ENCODE results near the gene RAD51B. TPM values are rescaled to one million over a fixed set of nuclear protein-coding genes. Genes with fewer than 3 reads are reported as not detected.

Gene RAD51B
- total and polyA plus RNA-seq, 4 experiments from 2014 or later, result 22.0 to 35.7 (median 31.4) TPM

- intact Hi-C loops (cut with micrococcal nuclease), result loop anchor here (1.0 to 10.0 kb wide), 9 partner anchors 27 to 401 kb away; partner anchors contain the start of gene ZFP36L1
- peaks cover 0 to 2% of the 10 kb centered on the region in 2 donors for H3K36me3 Mint-ChIP-seq
Observed at GRCh38 chr14:68685419-68686204, 866.0 kb downstream of the RAD51B start.

GRCh38 chr14:68686205-68686465 lies 866.6 kb downstream of the RAD51B start:
- peak overlapping the region; percentile 93 to 98 (median 97) for H3K27ac Mint-ChIP-seq
- no peaks in the 10 kb centered on the region for H3K36me3 ChIP-seq (ENCODE audit: insufficient read depth, low read length)
- no peaks in the 10 kb centered on the region for H3K9me3 Mint-ChIP-seq
- peaks cover 47 to 61% (median 57%) of the 10 kb centered on the region in 4 donors for H3K4me1 Mint-ChIP-seq
- H3K27me3 ChIP-seq (ENCODE audit: insufficient read depth, low read length), result no peaks in the 10 kb centered on the region
- peaks cover 53% of the 10 kb centered on the region for H3K4me1 ChIP-seq (ENCODE audit: insufficient read depth, low read length)
- H3K4me3 Mint-ChIP-seq, result peak overlapping the region in 1 of 8 donors; percentile 74
- no peaks in the 10 kb centered on the region for H3K9me3 ChIP-seq (ENCODE audit: control insufficient read depth in 1 of 2, low read length in 2 of 2)
- H3K27ac ChIP-seq (ENCODE audit: low read depth, low read length), result peak overlapping the region; percentile 70
- intact Hi-C loops (cut with micrococcal nuclease), result loop anchor here (10.0 kb wide), 2 partner anchors 61 to 401 kb away; no protein-coding TSS in a partner anchor
- peaks cover 0 to 2% of the 10 kb centered on the region in 2 donors for H3K36me3 Mint-ChIP-seq
- ChIA-PET CTCF (ENCODE audit: partially characterized antibody) (interaction anchor here (0.8 to 7.0 kb wide), 8 partner anchors 22 to 277 kb away, joined by 3 to 68 read pairs (median 7); no protein-coding TSS in a partner anchor), POLR2A (ENCODE audit: partially characterized antibody) (interaction anchor here (0.7 to 9.5 kb wide), 29 partner anchors 8 to 438 kb away, joined by 3 to 581 read pairs (median 7); partner anchors contain the start of gene ZFP36L1)
- DNase-seq, result no peak
- no peaks in the 10 kb centered on the region for H3K27me3 Mint-ChIP-seq
- no peak overlapping the region for H3K4me3 ChIP-seq (ENCODE audit: low read length in 2 of 2)

More at GRCh38 chr14:68685419-68686204, 866.0 kb downstream of the RAD51B start:
- Histone ChIP-seq H3K9me3 (ENCODE audit: control insufficient read depth in 1 of 2, low read length in 2 of 2) (no peaks in the 10 kb centered on the region), H3K27me3 (ENCODE audit: insufficient read depth, low read length) (no peaks in the 10 kb centered on the region), H3K4me3 (ENCODE audit: low read length in 2 of 2) (peak overlapping the region in 1 of 2 donors; percentile 11), H3K4me1 (ENCODE audit: insufficient read depth, low read length) (peaks cover 58% of the 10 kb centered on the region), H3K36me3 (ENCODE audit: insufficient read depth, low read length) (no peaks in the 10 kb centered on the region), H3K27ac (ENCODE audit: low read depth, low read length) (peak overlapping the region; percentile 70)
- ChIA-PET POLR2A (ENCODE audit: partially characterized antibody) (interaction anchor here (0.6 to 9.5 kb wide), 41 partner anchors 9 to 475 kb away, joined by 3 to 581 read pairs (median 4); partner anchors contain the start of gene ZFP36L1), CTCF (ENCODE audit: partially characterized antibody) (interaction anchor here (0.8 to 7.0 kb wide), 11 partner anchors 21 to 402 kb away, joined by 3 to 68 read pairs (median 4); no protein-coding TSS in a partner anchor)
- H3K9me3 Mint-ChIP-seq, result no peaks in the 10 kb centered on the region
- H3K4me1 Mint-ChIP-seq, result peaks cover 48 to 66% (median 60%) of the 10 kb centered on the region in 4 donors
- DNase-seq, result peak; percentile 84 to 97 (median 89)
- peak overlapping the region; percentile 49 to 85 (median 70) for H3K4me3 Mint-ChIP-seq
- peak overlapping the region; percentile 93 to 98 (median 97) for H3K27ac Mint-ChIP-seq
- H3K27me3 Mint-ChIP-seq, result no peaks in the 10 kb centered on the region

GRCh38 chr14:68686724-68687123 lies 867.1 kb downstream of the RAD51B start:
- peaks cover 0 to 2% of the 10 kb centered on the region in 2 donors for H3K36me3 Mint-ChIP-seq
- no peak overlapping the region for H3K4me3 Mint-ChIP-seq
- Histone ChIP-seq H3K36me3 (ENCODE audit: insufficient read depth, low read length) (no peaks in the 10 kb centered on the region), H3K4me1 (ENCODE audit: insufficient read depth, low read length) (peaks cover 47% of the 10 kb centered on the region), H3K4me3 (ENCODE audit: low read length in 2 of 2) (no peak overlapping the region), H3K27me3 (ENCODE audit: insufficient read depth, low read length) (no peaks in the 10 kb centered on the region), H3K9me3 (ENCODE audit: control insufficient read depth in 1 of 2, low read length in 2 of 2) (no peaks in the 10 kb centered on the region), H3K27ac (ENCODE audit: low read depth, low read length) (no peak overlapping the region)
- H3K27me3 Mint-ChIP-seq, result no peaks in the 10 kb centered on the region
- ChIA-PET CTCF (ENCODE audit: partially characterized antibody) (interaction anchor here (2.5 to 7.0 kb wide), 3 partner anchors 85 to 102 kb away, joined by 6 to 68 read pairs (median 48); no protein-coding TSS in a partner anchor), POLR2A (ENCODE audit: partially characterized antibody) (interaction anchor here (0.6 to 9.5 kb wide), 10 partner anchors 8 to 402 kb away, joined by 3 to 581 read pairs (median 9); partner anchors contain the start of gene ZFP36L1)
- no peaks in the 10 kb centered on the region for H3K9me3 Mint-ChIP-seq
- intact Hi-C loops (cut with micrococcal nuclease), result loop anchor here (10.0 kb wide), 2 partner anchors 62 to 402 kb away; no protein-coding TSS in a partner anchor
- peaks cover 41 to 55% (median 52%) of the 10 kb centered on the region in 4 donors for H3K4me1 Mint-ChIP-seq
- DNase-seq, result no peak
- H3K27ac Mint-ChIP-seq, result peak overlapping the region; percentile 71 to 98 (median 97)

DNA sequence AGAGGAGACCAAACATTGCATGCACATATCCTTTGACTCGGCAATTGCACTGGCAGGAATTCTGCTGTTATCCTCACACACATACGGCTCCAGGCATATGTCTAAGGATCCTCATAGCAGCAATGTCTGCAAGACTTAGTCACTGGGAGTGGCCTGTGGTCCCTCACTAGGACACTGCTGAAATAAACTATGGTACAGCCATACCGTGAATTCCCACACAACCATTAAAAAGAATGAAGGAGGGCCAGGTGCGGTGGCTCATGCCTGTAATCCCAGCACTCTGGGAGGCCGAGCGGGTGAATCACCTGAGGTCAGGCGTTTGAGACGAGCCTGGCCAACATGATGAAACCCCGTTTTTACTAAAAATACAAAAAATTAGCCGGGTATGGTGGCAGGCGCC lies 868.2 kb downstream of the RAD51B start:
- peaks cover 33 to 49% (median 44%) of the 10 kb centered on the region in 4 donors for H3K4me1 Mint-ChIP-seq
- Histone ChIP-seq H3K9me3 (ENCODE audit: control insufficient read depth in 1 of 2, low read length in 2 of 2) (no peaks in the 10 kb centered on the region), H3K27me3 (ENCODE audit: insufficient read depth, low read length) (no peaks in the 10 kb centered on the region), H3K27ac (ENCODE audit: low read depth, low read length) (no peak overlapping the region), H3K36me3 (ENCODE audit: insufficient read depth, low read length) (no peaks in the 10 kb centered on the region), H3K4me3 (ENCODE audit: low read length in 2 of 2) (no peak overlapping the region), H3K4me1 (ENCODE audit: insufficient read depth, low read length) (peaks cover 37% of the 10 kb centered on the region)
- ChIA-PET POLR2A (ENCODE audit: partially characterized antibody) (interaction anchor here (0.7 to 9.5 kb wide), 4 partner anchors 11 to 127 kb away, joined by 3 to 581 read pairs (median 4); partner anchors contain the start of gene ZFP36L1), CTCF (ENCODE audit: partially characterized antibody) (interaction anchor here (5.5 to 7.0 kb wide), 2 partner anchors 93 to 101 kb away, joined by 48 to 68 read pairs; no protein-coding TSS in a partner anchor)
- H3K27me3 Mint-ChIP-seq, result no peaks in the 10 kb centered on the region
- no peak overlapping the region for H3K4me3 Mint-ChIP-seq
- intact Hi-C loops (cut with micrococcal nuclease), result loop anchor here (10.0 kb wide), 2 partner anchors 63 to 403 kb away; no protein-coding TSS in a partner anchor
- no peak for DNase-seq
- H3K27ac Mint-ChIP-seq, result peak overlapping the region in 6 of 7 donors; percentile 29 to 97 (median 52)
- H3K36me3 Mint-ChIP-seq, result peaks cover 0 to 2% of the 10 kb centered on the region in 2 donors
- H3K9me3 Mint-ChIP-seq, result no peaks in the 10 kb centered on the region

DNA sequence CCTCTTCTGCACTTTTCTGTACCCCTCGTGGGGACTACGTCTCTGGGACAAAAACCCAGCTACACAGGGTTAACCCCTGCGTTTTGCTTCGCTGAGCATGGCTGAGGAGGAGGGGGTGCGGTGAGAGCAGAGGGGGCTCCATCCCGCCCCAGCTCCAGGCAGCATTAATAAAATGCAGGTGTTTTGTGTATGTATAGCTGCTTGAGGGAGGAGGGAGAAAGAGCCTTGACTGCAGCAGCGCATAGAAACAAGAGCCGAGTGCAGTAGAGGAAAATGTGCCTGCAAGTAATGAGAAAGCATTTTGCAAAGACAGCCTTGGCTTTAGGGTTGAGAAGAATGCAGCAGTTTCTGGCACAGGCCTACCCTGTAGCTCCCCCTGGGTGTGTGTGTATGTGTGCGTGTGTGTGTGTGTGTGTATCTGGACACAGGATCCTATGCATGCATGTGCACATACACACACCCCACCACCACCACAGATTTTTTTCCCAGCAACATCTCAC lies 869.3 kb downstream of the RAD51B start:
- H3K27ac Mint-ChIP-seq, result peak overlapping the region in 2 of 7 donors; percentile 63 to 83
- Histone ChIP-seq H3K4me3 (ENCODE audit: low read length in 2 of 2) (no peak overlapping the region), H3K27me3 (ENCODE audit: insufficient read depth, low read length) (no peaks in the 10 kb centered on the region), H3K9me3 (ENCODE audit: control insufficient read depth in 1 of 2, low read length in 2 of 2) (no peaks in the 10 kb centered on the region), H3K4me1 (ENCODE audit: insufficient read depth, low read length) (peaks cover 25% of the 10 kb centered on the region), H3K27ac (ENCODE audit: low read depth, low read length) (no peak overlapping the region), H3K36me3 (ENCODE audit: insufficient read depth, low read length) (no peaks in the 10 kb centered on the region)
- no peak for DNase-seq
- intact Hi-C loops (cut with micrococcal nuclease), result loop anchor here (10.0 kb wide), 2 partner anchors 64 to 404 kb away; no protein-coding TSS in a partner anchor
- no peaks in the 10 kb centered on the region for H3K9me3 Mint-ChIP-seq
- CTCF ChIA-PET (ENCODE audit: partially characterized antibody), result interaction anchor here (7.0 kb wide), 1 partner anchor 100 kb away, joined by 68 read pairs; no protein-coding TSS in a partner anchor
- peaks cover 25 to 40% (median 34%) of the 10 kb centered on the region in 4 donors for H3K4me1 Mint-ChIP-seq
- H3K4me3 Mint-ChIP-seq, result no peak overlapping the region
- peaks cover 0 to 2% of the 10 kb centered on the region in 2 donors for H3K36me3 Mint-ChIP-seq
- H3K27me3 Mint-ChIP-seq, result no peaks in the 10 kb centered on the region
- POLR2A ChIA-PET (ENCODE audit: partially characterized antibody), result interaction anchor here (0.6 to 9.5 kb wide), 5 partner anchors 11 to 205 kb away, joined by 3 to 581 read pairs (median 3); partner anchors contain the start of gene ZFP36L1

- no peaks in the 10 kb centered on the region for H3K36me3 ChIP-seq (ENCODE audit: insufficient read depth, low read length)
- no peaks in the 10 kb centered on the region for H3K27me3 Mint-ChIP-seq
- H3K27ac Mint-ChIP-seq, result peak overlapping the region in 3 of 7 donors; percentile 52 to 83 (median 63)
- H3K4me1 ChIP-seq (ENCODE audit: insufficient read depth, low read length), result peaks cover 19% of the 10 kb centered on the region
- intact Hi-C loops (cut with micrococcal nuclease), result loop anchor here (10.0 kb wide), 2 partner anchors 65 to 405 kb away; no protein-coding TSS in a partner anchor
- H3K27ac ChIP-seq (ENCODE audit: low read depth, low read length), result no peak overlapping the region
- CTCF ChIA-PET (ENCODE audit: partially characterized antibody), result interaction anchor here (1.4 kb wide), 1 partner anchor 100 kb away, joined by 4 read pairs; no protein-coding TSS in a partner anchor
- no peaks in the 10 kb centered on the region for H3K27me3 ChIP-seq (ENCODE audit: insufficient read depth, low read length)
- no peak for DNase-seq
- H3K36me3 Mint-ChIP-seq, result peaks cover 0 to 2% of the 10 kb centered on the region in 2 donors
- H3K4me3 Mint-ChIP-seq, result no peak overlapping the region
- H3K9me3 ChIP-seq (ENCODE audit: control insufficient read depth in 1 of 2, low read length in 2 of 2), result no peaks in the 10 kb centered on the region
- H3K9me3 Mint-ChIP-seq, result no peaks in the 10 kb centered on the region
- H3K4me3 ChIP-seq (ENCODE audit: low read length in 2 of 2), result no peak overlapping the region
- POLR2A ChIA-PET (ENCODE audit: partially characterized antibody), result interaction anchor here (9.5 kb wide), 1 partner anchor 96 kb away, joined by 581 read pairs; the partner anchor contains the start of gene ZFP36L1
- peaks cover 22 to 35% (median 29%) of the 10 kb centered on the region in 4 donors for H3K4me1 Mint-ChIP-seq
Observed at GRCh38 chr14:68689511-68689910, 869.9 kb downstream of the RAD51B start.

All from CD4-positive, alpha-beta memory T cell (primary cell).